ENCODE data around the gene PDP2.

- TF ChIP-seq CTCF (IDR thresholded peaks at IDR 0.05; ENCODE audit: low read depth, low read length, poor library complexity, severe bottlenecking) (no peak), EZH2phosphoT487 (IDR thresholded peaks at IDR 0.05; ENCODE audit: borderline replicate concordance, low read length) (no peak)
Observed at GRCh38 chr16:66904846-66905632, 24.7 kb downstream of the PDP2 start.
